Measurements from ENCODE around the gene CEP290. TPM values are rescaled to one million over a fixed set of nuclear protein-coding genes. Genes with fewer than 3 reads are reported as not detected.
A peak's percentile ranks its signal among the peaks of the same experiment; 100 is the strongest.

CEP290 gene
- total RNA-seq, 1 experiment from 2014 or later, result 12.8 TPM

- Histone ChIP-seq H3K27me3 (ENCODE audit: insufficient read depth, low read length) (no peaks in the 10 kb centered on the region), H3K18ac (ENCODE audit: insufficient read length, low read depth, low read length) (no peak overlapping the region), H4K91ac (ENCODE audit: insufficient read length, low read depth, low read length) (no peak overlapping the region), H3K56ac (ENCODE audit: insufficient read length, low read depth, low read length) (no peak overlapping the region), H4K20me1 (ENCODE audit: control insufficient read depth, insufficient read depth, insufficient read length) (no peaks in the 10 kb centered on the region), H2BK120ac (ENCODE audit: low read depth, low read length, poor library complexity, severe bottlenecking) (no peak overlapping the region), H3K79me2 (ENCODE audit: insufficient read depth, low read length) (no peaks in the 10 kb centered on the region), H3K4me2 (ENCODE audit: insufficient read depth, insufficient read length, low read length) (no peak overlapping the region), H2BK5ac (ENCODE audit: insufficient read length, low read length) (no peak overlapping the region), H2BK12ac (ENCODE audit: insufficient read length, low read depth, low read length) (no peak overlapping the region), H2AK5ac (ENCODE audit: insufficient read length, low read length) (no peak overlapping the region), H3K79me1 (ENCODE audit: insufficient read depth, low read depth, low read length, poor library complexity, severe bottlenecking) (no peaks in the 10 kb centered on the region), H3K14ac (ENCODE audit: insufficient read depth, low read length) (no peak overlapping the region), H3K23me2 (ENCODE audit: insufficient read length, low read depth, low read length, poor library complexity, severe bottlenecking) (no peaks in the 10 kb centered on the region), H3K9me3 (ENCODE audit: control insufficient read depth, low read depth, low read length) (no peaks in the 10 kb centered on the region), H2BK20ac (ENCODE audit: low read depth, low read length, poor library complexity, severe bottlenecking) (no peak overlapping the region), H3K27ac (ENCODE audit: insufficient read length, low read depth, low read length) (no peak overlapping the region), H2BK15ac (ENCODE audit: low read depth, low read length) (no peak overlapping the region), H3K4me1 (ENCODE audit: insufficient read depth, low read length) (no peaks in the 10 kb centered on the region), H4K8ac (replicated peaks; ENCODE audit: insufficient read length, low read depth, low read length) (no peak overlapping the region), H3T11ph (ENCODE audit: low read length) (no peak overlapping the region), H3K9ac (ENCODE audit: extremely low read depth, insufficient read length, low read length) (no peak overlapping the region), H3K23ac (ENCODE audit: insufficient read length, low read depth, low read length) (no peak overlapping the region), H2AFZ (ENCODE audit: low read length) (no peak overlapping the region), H4K5ac (ENCODE audit: insufficient read length, low read depth, low read length) (no peak overlapping the region), H3K4ac (ENCODE audit: low read depth, low read length) (no peak overlapping the region)
- Mint-ChIP-seq H3K4me3 (no peak overlapping the region), H3K27ac (peak overlapping the region in 2 of 3 experiments; percentile 25 to 30; a peak in 3 of 7 replicates), H3K9me3 (no peaks in the 10 kb centered on the region), H3K4me1 (peaks cover 0 to 4% of the 10 kb centered on the region in 2 experiments; a peak in 1 of 4 replicates), H3K36me3 (ENCODE audit: insufficient read depth in 1 of 3, low read depth in 3 of 3) (peaks cover 0 to 19% (median 0%) of the 10 kb centered on the region in 3 experiments; a peak in 3 of 7 replicates), H3K27me3 (ENCODE audit: low read depth) (no peaks in the 10 kb centered on the region)
- no peak for DNase-seq
- TF ChIP-seq CTCF (conservative IDR thresholded peaks at IDR 0.05), result no peak
Measured at GRCh38 chr12:88132392-88132791, 9.5 kb downstream of the CEP290 start.

Data from H9 (cell line).